HPDE6-E6E7 (cell line): ENCODE results near the gene KMT2A.
"Not testable (repeated sequence)": the region's sequence is repeated elsewhere in the genome, so short reads cannot be mapped to it uniquely, and the experiment has no call there.

Experiments used
- DNase-seq: peaks from one replicate; pipeline ENCODE4 v3.0.0; 2011; ENCODE audit warnings: missing footprints; ENCODE audit errors: extremely low spot score

Gene KMT2A

GRCh38 chr11:118434553-118435289 lies 1.6 kb upstream of the KMT2A start:
- no peak for DNase-seq

GRCh38 chr11:118435290-118435892 lies 901 bp upstream of the KMT2A start:
- DNase-seq, result peak; percentile 46

- DNase-seq, result no peak
Observed at GRCh38 chr11:118436639-118437207, 431 bp downstream of the KMT2A start.

- DNase-seq, result peak; percentile 60
Observed at GRCh38 chr11:118437208-118438125, 1.2 kb downstream of the KMT2A start.

- peak; percentile 62 for DNase-seq
Observed at GRCh38 chr11:118438314-118438931, 2.1 kb downstream of the KMT2A start.

- DNase-seq, result no peak
Observed at GRCh38 chr11:118439646-118440045, 3.4 kb downstream of the KMT2A start.

GRCh38 chr11:118441770-118442275 lies 5.5 kb downstream of the KMT2A start:
- DNase-seq, result no peak

GRCh38 chr11:118442301-118442700 lies 6.0 kb downstream of the KMT2A start:
- no peak for DNase-seq

GRCh38 chr11:118442908-118443589 lies 6.8 kb downstream of the KMT2A start:
- no peak for DNase-seq

- no peak for DNase-seq
Observed at GRCh38 chr11:118443590-118444218, 7.4 kb downstream of the KMT2A start.

GRCh38 chr11:118447423-118447822 lies 11.1 kb downstream of the KMT2A start:
- DNase-seq, result no peak

GRCh38 chr11:118448294-118448693 lies 12.0 kb downstream of the KMT2A start:
- DNase-seq, result no peak

GRCh38 chr11:118449316-118449918 lies 13.1 kb downstream of the KMT2A start:
- DNase-seq, result no peak

GRCh38 chr11:118450451-118450850 lies 14.2 kb downstream of the KMT2A start:
- DNase-seq, result no peak

GRCh38 chr11:118462178-118462577 lies 25.9 kb downstream of the KMT2A start:
- DNase-seq, result no peak

GRCh38 chr11:118468968-118469367 lies 32.7 kb downstream of the KMT2A start:
- DNase-seq, result not testable (repeated sequence)

- DNase-seq, result no peak
Observed at GRCh38 chr11:118471030-118471429, 34.7 kb downstream of the KMT2A start.

- DNase-seq, result no peak
Observed at GRCh38 chr11:118473537-118473936, 37.2 kb downstream of the KMT2A start.

GRCh38 chr11:118476676-118477075 lies 40.4 kb downstream of the KMT2A start:
- DNase-seq, result no peak

- not testable (repeated sequence) for DNase-seq
Observed at GRCh38 chr11:118481238-118481637, 44.9 kb downstream of the KMT2A start.
